GM18951 (cell line): Measurements from ENCODE around the gene TAC4.

ENCODE experiments used
- POLR2A ChIP-seq: IDR thresholded peaks from 4 replicates; pipeline ENCODE4 v1.6.1; 2011; ENCODE audit warnings: mild to moderate bottlenecking; ENCODE audit not compliant: insufficient read length, insufficient read depth; ENCODE audit errors: extremely low read depth
- in situ Hi-C: fragments of 300-500 bp; cut with MboI; formaldehyde crosslinking; loops from one replicate; pipeline ENCODE4 v1.12.0; 2022; ENCODE audit warnings: low sequenced_read_pairs, mixed read lengths, inconsistent platforms; ENCODE audit not compliant: unreplicated experiment

The TAC4 gene

DNA sequence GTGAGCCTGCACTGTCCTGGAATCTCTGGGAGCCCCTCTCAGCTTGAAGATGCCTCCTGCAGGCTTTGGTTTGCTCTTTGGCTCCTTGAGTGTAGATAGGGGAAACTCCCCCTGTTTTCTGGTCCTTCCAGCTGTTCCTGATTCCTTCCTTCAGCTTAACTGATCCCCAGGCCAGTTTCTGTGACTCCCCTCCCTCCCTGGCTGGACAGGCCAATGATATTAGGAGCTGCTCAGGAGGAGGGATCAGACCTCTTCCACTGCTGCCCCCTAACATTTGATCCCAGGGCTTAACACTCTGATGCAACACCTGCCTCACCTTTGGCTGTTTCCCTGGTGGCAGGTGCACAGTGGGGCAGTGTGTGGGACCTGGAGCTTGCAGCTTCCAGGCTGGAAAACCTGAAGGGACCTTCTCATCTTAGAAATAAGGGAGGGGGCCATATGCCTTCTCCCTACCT, at the start of gene TAC4:
Gene TAC4, minus strand, starts transcription at position 51 of the 455 bp plus-strand sequence. CDS start 52 bp downstream, outside the sequence.
- in situ Hi-C loops: loop anchor here (10.0 to 25.0 kb wide), 2 partner anchors 153 to 286 kb away; no protein-coding TSS in a partner anchor
- no peak for TF ChIP-seq POLR2A

DNA sequence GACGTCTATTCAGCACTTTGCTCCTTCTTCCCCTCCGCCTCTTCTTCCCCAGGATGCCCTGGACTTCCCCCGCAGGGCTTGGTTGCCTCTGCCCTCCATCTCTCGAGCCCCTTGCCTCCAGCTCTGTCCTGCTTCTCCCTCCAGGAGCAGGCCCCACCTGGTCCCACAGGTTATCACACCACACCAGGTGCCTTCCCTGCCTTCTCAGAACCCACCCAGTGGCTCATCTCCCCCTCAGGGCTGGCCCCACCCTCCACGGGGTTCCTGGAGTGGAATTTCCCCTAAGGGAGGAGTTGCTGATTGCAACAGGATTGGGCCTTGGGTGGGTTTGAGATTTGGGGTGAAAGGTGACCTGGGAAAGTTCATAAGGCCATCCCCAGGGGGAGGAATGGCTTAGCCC, 49.0 kb upstream of the TAC4 start:
- in situ Hi-C loops: no loop called here
- no peak for TF ChIP-seq POLR2A

- TF ChIP-seq POLR2A: no peak
- in situ Hi-C loops: no loop called here
These were observed 48.4 kb upstream of the TAC4 start for GRCh38 chr17:49896222-49896621.

GRCh38 chr17:49895812-49896211, 47.9 kb upstream of the TAC4 start:
- TF ChIP-seq POLR2A: no peak
- in situ Hi-C loops: no loop called here

DNA sequence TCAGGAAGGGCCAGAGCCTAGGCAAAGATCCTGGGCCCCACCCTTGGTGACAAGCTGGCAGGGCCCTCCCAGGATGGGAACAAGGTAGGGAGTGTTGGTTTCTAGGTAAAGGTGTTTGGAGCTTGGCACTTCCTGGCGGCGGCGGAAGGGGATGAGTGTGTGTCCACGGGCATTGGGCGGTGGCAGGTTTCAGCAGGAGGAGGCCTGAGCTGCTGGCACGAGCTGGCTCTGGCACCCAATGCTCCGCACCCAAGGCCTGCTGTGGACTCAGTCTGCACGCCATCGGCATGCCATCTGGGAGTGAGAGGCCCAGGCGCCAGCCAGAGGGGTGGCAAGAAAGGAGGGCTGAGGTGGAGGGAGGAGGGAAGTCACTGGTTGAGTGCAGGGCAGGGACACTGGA, 46.9 kb upstream of the TAC4 start:
- in situ Hi-C loops: no loop called here
- no peak for TF ChIP-seq POLR2A

DNA sequence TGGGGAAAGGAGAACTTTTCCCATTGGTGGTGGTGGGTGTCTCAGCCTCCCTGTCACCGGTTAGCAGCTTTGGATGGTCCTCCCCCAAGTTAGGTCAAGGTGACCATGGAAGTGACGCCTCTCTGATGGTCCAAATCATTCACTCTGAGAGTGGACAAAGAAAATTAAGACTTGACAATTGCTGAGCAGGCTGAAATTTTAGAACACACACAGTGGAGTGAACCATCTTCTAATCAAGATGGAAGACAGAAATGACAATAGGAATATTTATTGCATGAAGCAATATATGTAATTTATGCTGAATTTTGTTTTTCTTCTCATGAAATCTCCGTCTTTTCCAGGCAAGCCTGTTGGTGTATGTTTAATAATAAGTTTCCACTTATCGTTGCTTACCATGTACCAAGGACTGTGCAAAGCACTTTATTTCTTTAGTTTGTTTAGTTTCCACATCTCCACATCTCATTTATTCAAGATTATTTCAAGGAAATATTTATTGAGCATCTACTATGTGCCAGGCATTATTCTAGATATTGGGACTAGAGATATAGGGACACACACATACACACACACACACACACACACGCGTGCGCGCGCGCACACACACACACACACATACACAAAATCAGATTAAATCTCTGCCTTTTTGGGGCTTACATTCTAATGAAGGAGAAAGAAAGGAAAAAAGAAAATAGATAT, 44.0 kb upstream of the TAC4 start:
- no peak for TF ChIP-seq POLR2A
- in situ Hi-C loops: no loop called here

- TF ChIP-seq POLR2A: no peak
- in situ Hi-C loops: no loop called here
These were observed 43.4 kb upstream of the TAC4 start for GRCh38 chr17:49891271-49891670.

DNA sequence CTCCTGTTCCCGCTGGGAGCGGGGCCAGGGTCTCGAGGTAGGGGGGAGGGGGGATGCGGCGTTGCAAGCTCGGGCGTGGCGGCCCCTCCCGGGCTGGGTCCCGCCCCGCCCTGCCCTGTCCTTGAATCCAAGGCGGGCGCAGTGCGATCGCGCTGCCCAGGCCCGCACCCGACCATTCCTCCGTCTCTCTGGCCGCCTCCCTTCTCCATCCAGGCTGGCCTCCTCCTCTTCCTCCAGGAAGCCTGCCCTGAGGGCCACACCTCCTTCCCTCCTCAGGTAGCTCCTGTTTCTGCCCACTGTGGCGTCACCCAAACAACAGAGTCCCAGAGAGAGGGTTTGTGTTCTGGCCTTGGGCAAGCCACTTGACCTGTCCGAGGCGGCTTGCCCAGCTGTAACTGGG, 43.0 kb upstream of the TAC4 start:
- in situ Hi-C loops: no loop called here
- TF ChIP-seq POLR2A: no peak

GRCh38 chr17:49890077-49890821, 42.4 kb upstream of the TAC4 start:
- in situ Hi-C loops: no loop called here
- TF ChIP-seq POLR2A: no peak

- no peak for TF ChIP-seq POLR2A
- in situ Hi-C loops: no loop called here
These were observed 41.6 kb upstream of the TAC4 start for GRCh38 chr17:49889500-49889899.

GRCh38 chr17:49887744-49888360, 40.0 kb upstream of the TAC4 start:
- in situ Hi-C loops: no loop called here
- TF ChIP-seq POLR2A: no peak

- no peak for TF ChIP-seq POLR2A
- in situ Hi-C loops: no loop called here
These were observed 39.3 kb upstream of the TAC4 start for GRCh38 chr17:49887086-49887743.

DNA sequence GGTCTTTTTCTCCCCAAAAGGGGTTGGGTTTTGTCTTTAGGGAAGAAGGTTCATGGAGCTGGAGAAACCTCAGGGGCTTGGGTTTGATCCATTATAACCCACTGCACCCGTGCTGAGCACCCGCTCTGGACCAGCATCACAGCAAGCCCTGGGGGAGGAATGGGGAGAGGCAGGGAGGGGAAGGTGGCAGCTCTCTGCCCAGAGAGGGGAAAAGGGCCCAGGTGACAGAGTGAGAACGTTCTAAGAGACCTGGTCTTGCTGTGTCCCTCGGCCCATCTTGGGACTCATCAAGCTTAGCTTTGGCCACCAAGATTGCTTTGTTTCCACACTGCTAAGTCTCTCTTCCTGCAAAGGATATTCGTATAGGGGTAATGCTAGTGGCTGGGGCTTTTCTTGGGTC, 38.2 kb upstream of the TAC4 start:
- in situ Hi-C loops: no loop called here
- no peak for TF ChIP-seq POLR2A
